Spleen (tissue), 7 donors: Measurements from ENCODE around the gene NEK9.

Experiments
- CTCF ChIP-seq, 11 experiments: fragments of 200-600 bp in 7 of 11; fragments of 450-650 bp in 4 of 11; sonication (generic) in 4 of 11; IDR thresholded peaks in 8 of 11; conservative IDR thresholded peaks in 3 of 11; 1 replicate in 7 of 11; 2 replicates in 4 of 11; pipeline versions ENCODE4 v1.4.0 to v1.8.0; 2016 to 2021; ENCODE audit warnings: antibody characterized with exemption in 11 of 11, inconsistent platforms in 4 of 11, mild to moderate bottlenecking in 1 of 11
- POLR2A ChIP-seq, 3 donors: fragments of 450-650 bp; IDR thresholded peaks; one replicate each; pipeline ENCODE4 v1.5.1; 2017; ENCODE audit warnings: antibody characterized with exemption in 3 of 3, mild to moderate bottlenecking in 1 of 3
- donor health status: DM: no; HTN: no; CAD: no; lungs with moderate emphysema.
- donor health status: DM: no; HTN: no; CAD: no.
- donor health status: DM: no; HTN: no; CAD: no.

GRCh38 chr14:75128596-75128990 is 1.7 kb upstream of the NEK9 start:
- TF ChIP-seq POLR2A (IDR thresholded peaks at IDR 0.05) (no peak), CTCF (IDR thresholded peaks at IDR 0.05 in 8 of 11, conservative IDR thresholded peaks at IDR 0.05 in 3 of 11) (no peak)
